ENCODE results near the gene SRGAP3.

DNA sequence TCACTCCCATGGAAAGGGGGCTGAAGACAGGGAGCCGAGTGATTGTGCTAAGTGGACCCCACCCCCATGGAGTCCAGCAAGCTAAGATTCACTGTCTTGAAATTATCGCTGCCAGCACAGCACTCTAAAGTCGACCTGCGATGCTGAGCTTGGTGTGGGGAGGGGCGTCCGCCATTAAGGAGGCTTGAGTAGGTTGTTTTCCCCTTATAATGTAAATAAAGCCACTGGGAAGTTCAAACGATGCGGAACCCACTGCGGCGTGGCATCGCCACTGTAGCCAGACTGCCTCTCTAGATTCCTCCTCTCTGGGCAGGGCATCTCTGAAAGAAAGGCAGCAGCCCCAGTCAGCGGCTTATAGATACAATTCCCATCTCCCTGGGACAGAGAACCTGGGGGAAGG, 10.9 kb upstream of the SRGAP3 start:
- TF ChIP-seq CBX5 (IDR thresholded peaks at IDR 0.05; ENCODE audit: low read depth) (no peak), POLR2A (IDR thresholded peaks at IDR 0.05; ENCODE audit: low read depth, low read length) (no peak), POLR2AphosphoS5 (IDR thresholded peaks at IDR 0.05; ENCODE audit: low read length) (no peak), SIN3A (IDR thresholded peaks at IDR 0.05; ENCODE audit: low read depth, low read length) (no peak), NR2C2 (IDR thresholded peaks at IDR 0.05; ENCODE audit: borderline replicate concordance, control insufficient read depth, insufficient read length, low read depth) (no peak), TCF12 (IDR thresholded peaks at IDR 0.05; ENCODE audit: low read depth, low read length) (no peak), RCOR1 (conservative IDR thresholded peaks at IDR 0.05; ENCODE audit: low read depth, low read length) (no peak), TARDBP (IDR thresholded peaks at IDR 0.05; ENCODE audit: borderline replicate concordance) (no peak), SP1 (IDR thresholded peaks at IDR 0.05; ENCODE audit: low read depth, low read length) (no peak)
- TF ChIP-seq, protein P1, sequence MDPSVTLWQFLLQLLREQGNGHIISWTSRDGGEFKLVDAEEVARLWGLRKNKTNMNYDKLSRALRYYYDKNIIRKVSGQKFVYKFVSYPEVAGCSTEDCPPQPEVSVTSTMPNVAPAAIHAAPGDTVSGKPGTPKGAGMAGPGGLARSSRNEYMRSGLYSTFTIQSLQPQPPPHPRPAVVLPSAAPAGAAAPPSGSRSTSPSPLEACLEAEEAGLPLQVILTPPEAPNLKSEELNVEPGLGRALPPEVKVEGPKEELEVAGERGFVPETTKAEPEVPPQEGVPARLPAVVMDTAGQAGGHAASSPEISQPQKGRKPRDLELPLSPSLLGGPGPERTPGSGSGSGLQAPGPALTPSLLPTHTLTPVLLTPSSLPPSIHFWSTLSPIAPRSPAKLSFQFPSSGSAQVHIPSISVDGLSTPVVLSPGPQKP (IDR thresholded peaks at IDR 0.05; ENCODE audit: low read depth, low read length), result no peak
- TF ChIP-seq, protein P2, sequence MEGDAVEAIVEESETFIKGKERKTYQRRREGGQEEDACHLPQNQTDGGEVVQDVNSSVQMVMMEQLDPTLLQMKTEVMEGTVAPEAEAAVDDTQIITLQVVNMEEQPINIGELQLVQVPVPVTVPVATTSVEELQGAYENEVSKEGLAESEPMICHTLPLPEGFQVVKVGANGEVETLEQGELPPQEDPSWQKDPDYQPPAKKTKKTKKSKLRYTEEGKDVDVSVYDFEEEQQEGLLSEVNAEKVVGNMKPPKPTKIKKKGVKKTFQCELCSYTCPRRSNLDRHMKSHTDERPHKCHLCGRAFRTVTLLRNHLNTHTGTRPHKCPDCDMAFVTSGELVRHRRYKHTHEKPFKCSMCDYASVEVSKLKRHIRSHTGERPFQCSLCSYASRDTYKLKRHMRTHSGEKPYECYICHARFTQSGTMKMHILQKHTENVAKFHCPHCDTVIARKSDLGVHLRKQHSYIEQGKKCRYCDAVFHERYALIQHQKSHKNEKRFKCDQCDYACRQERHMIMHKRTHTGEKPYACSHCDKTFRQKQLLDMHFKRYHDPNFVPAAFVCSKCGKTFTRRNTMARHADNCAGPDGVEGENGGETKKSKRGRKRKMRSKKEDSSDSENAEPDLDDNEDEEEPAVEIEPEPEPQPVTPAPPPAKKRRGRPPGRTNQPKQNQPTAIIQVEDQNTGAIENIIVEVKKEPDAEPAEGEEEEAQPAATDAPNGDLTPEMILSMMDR (IDR thresholded peaks at IDR 0.05 in 2 of 3, conservative IDR thresholded peaks at IDR 0.05 in 1 of 3; ENCODE audit: control insufficient read depth in 2 of 3, extremely low read depth in 1 of 3, insufficient read depth in 1 of 3, low read depth in 3 of 3, low read length in 3 of 3), result no peak
